HG03521 (cell line): ENCODE results near the gene CERS6.

Source experiments
- ATAC-seq: cut with Tn5 transposase; IDR thresholded peaks from one replicate; pipeline ENCODE4 v1.9.1; 2021; ENCODE audit warnings: mild to moderate bottlenecking, moderate library complexity; ENCODE audit not compliant: unreplicated experiment

Gene CERS6

DNA sequence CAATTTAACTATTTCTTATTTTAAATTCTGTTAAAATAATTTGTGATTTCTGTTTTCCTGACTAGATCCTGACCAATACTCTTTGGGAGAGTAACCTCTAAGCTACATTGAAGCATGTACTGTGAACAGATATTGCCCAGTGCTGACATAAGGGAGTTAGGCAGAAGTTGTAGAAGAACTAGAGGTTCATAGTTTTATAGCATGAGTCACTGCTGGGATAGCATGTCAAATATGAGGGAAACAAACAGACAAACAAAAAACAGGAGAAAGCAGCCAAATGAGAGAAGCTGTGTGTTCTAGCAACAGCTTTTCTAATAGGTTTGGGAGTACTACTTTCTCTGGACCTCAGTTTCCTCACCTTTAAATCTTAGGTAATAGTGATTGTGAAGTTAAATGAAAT, 72.4 kb downstream of the CERS6 start:
- ATAC-seq: no peak

DNA sequence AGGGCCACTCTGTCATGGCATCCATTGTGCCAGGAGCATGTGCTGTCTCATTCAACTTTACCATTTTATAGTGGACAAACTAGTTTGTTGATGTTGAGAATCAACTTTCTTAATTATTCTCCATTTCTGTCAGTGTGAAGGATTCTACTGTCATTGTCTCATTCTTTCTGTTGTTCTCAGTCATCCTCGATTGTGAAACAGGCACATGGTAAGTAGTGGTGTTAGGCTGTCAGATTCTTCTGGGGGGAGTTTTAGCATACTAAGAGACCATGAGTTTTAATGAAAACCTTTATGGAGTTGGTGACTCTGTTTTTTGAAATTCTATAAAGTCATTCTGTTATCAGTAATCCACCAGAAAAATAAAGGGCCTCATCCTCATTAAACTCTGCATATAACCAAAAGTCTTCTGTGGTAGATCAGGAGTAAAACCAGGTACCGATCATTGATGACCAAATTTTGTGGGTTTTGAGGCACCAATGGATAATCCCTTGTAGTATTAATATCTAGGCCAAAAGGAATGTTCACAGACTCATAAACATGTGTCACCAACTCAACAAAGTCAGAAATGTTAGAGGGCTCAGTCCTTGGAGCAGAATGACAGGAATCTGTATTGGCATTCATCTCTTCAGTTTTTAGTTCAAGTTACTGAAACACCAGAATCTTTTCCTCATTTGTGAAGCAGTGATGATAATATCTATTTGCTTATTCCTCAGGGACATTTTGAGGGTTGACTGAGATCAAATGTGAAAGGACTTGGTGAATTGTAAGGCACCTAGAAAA, 73.2 kb downstream of the CERS6 start:
- ATAC-seq: no peak

DNA sequence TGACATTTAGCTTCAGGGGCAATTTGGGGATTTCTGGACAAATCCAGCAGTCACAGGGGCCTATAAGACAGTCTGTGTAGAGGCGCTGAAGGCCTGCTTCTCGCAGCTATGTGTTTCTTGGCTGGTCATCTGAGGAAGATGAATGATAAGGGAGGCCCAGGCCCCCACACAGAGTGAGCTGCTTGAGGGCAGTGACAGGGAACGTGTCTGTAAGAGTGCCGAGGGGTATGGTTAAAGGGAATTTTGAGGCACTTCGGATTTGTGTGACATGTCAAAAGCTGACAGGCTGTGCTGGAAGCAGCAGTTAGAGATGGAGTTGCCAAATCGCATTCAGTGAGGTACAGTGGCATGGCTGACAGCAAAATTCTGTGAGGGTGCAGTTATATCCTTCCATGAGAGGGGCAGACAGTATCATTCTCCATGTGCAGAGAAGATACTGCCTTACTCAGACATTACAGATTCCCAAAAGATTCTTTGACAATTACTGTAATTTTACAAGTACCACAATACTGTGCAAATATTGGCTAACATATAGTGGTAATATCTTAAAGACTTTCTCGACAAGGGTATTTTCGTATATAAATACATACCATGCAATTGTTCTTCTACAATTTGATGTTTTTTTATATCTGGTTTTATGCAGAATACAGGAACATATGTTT, 74.0 kb downstream of the CERS6 start:
- no peak for ATAC-seq

GRCh38 chr2:168530982-168531622, 75.0 kb downstream of the CERS6 start:
- no peak for ATAC-seq

GRCh38 chr2:168534926-168535325, 78.9 kb downstream of the CERS6 start:
- no peak for ATAC-seq

- no peak for ATAC-seq
These were observed 80.9 kb downstream of the CERS6 start for GRCh38 chr2:168536925-168537466.

GRCh38 chr2:168538133-168538532, 82.1 kb downstream of the CERS6 start:
- no peak for ATAC-seq

DNA sequence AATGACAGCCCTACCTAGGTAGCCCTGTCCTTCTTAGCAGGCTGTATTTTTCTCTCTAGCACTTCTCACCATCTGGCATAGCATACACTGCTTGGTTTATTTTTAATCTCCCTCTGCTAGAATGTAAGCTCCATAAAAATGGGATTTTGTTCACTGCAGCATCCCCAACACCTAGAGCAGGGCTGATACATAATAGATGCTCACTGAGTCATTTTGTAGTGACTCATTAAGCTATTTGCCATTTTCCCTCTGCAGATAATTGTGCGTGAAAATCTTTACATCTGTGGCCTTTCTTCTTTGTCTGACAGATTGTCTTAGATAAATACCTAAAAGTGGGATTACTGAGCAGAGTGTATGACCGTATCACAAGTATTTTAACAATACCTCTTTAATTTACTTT, 82.5 kb downstream of the CERS6 start:
- no peak for ATAC-seq

GRCh38 chr2:168539945-168540344, 83.9 kb downstream of the CERS6 start:
- no peak for ATAC-seq

DNA sequence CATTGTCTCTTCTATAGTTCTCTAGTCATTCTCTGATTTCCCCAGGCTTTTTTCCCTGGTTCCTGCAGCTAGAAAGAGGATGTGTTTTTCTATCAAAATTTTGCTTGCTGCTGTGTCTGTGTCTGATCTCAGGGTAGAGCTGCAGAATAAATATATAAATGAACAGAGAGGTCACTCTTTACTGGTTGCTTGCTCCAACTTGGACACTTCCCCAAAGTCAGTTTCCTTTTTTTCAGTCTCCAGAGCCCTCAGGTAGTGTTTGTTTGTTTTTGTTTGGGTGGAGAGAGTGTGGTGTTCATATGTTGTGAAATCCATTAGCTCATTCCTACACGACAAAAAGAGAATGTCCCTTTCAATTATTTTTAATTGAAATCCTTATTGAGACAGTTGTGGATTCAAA, 85.8 kb downstream of the CERS6 start:
- no peak for ATAC-seq

- ATAC-seq: no peak
These were observed 87.0 kb downstream of the CERS6 start for GRCh38 chr2:168543037-168543436.

DNA sequence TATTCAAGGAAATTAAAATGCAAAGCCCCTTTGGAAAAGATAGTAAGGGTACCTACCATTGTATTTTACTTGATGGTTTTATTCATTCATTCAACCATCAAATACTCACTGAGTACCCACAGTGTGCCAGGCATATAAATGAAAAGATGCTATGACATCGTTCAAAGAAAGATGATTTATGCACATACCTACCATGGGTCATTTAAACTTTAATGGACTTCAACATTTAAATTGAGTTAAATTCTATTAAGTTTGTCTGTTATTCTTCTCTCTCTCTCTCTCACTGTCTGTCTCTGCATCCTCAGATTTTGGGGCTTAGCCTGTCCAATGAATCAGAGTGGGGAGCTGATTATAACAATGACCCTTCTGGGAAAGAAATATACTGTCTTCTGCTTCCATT, 87.9 kb downstream of the CERS6 start:
- ATAC-seq: no peak

DNA sequence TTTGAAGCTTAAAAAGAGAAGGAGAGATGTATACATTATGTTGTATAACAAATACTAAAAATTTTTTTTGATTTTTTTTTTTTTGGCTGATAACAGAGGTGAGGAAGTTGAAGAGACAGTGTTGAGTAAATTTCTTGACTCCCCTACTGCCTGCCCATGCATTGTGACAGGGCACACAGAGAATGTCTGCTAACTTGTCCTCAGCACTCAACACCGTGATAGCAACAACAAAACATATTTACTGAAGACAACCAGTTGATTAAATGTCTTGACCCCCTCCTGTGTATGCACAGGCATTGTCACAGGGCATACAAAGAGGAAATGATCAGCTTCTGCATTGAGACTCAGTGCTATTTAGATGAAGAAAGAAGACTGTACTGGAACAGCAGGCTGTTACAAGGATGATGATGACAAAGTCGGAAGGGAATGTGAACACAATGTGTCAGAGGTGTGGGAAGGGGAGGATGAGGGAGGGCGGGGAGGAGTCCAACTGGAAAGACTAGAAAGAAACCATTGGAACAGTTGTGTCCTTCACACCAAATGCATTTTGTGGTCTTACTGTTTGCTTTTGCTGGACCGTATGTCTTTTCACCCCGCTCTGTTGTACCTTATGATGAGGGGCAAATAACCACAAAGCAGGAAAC, 89.5 kb downstream of the CERS6 start:
- no peak for ATAC-seq

DNA sequence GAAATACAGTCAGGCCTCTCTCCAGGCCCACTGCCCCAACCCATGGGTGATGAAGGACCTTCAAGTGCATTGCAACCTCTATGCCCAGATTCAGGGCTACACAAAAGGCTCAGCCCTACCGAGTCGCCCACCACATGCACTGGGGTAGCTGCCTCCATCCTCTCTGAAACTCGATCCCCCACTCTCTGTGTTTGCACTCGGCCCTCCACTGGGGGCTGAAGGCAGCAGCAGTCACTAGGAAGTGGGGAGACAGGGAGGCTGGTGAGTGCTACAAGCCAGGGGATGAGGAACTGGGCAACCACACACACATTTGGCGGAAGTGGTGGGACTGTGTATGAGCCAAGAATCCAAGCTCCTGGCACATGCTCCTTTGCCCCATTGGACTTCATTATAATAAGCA, 94.6 kb downstream of the CERS6 start:
- no peak for ATAC-seq

DNA sequence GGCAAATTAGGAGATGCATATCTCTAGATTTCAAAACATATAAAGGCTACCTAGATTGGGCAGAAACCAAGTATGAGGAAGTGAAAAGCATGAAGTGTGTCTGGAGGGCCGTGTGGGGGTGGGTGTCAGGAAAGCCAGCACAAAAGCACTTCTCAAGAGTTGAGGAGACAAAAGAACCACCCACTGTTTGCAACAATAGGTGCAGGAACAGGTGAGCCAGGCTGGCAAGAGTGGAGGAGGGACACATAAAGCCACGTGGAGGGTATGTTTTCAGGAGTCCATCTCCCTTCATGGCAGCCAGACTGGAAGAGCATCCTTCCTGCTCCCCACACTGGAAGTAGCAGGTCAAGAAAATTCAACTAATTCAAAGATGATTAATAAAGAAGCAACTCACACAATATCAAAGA, 96.4 kb downstream of the CERS6 start:
- peak; percentile 97 for ATAC-seq

DNA sequence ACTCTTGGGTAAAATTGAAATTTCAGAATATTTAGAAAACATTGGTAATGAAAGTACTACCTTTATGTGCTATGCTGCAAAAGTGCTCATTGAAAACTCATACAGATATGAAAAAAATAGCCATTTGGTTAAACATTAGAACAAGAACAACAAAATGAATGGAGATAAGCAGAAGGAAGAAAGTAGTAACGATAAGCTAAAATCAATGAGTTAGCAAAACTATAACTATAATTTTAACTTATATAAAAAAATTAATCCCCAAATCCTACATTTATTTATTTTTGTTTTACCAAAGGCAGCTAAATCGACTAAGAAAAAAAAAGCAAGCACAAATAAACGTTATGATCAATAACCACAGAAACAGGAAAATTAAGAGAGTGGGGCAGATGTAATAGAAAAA, 99.2 kb downstream of the CERS6 start:
- ATAC-seq: no peak

- no peak for ATAC-seq
These were observed 103.1 kb downstream of the CERS6 start for GRCh38 chr2:168559187-168559586.

GRCh38 chr2:168560817-168561499, 104.9 kb downstream of the CERS6 start:
- peak; percentile 48 for ATAC-seq

GRCh38 chr2:168561991-168562390, 105.9 kb downstream of the CERS6 start:
- no peak for ATAC-seq

DNA sequence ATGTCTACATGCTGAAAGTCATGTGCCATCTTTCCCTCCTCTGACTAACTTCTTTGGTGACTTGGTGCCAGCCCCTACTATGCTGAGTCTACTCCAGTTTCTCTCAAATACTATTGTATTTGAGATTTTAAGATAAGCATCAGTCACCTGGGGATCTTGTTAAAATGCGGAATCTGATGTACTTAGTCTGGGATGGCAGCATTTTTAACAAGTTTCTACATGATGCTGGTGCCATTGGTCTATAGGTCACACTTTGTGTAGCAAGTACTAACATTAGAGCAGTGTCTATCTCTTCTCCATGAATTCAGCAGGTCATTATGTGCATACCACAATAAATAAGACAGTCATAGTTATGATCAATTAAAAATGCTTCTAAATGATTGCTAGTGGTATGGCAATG, 106.9 kb downstream of the CERS6 start:
- ATAC-seq: no peak

DNA sequence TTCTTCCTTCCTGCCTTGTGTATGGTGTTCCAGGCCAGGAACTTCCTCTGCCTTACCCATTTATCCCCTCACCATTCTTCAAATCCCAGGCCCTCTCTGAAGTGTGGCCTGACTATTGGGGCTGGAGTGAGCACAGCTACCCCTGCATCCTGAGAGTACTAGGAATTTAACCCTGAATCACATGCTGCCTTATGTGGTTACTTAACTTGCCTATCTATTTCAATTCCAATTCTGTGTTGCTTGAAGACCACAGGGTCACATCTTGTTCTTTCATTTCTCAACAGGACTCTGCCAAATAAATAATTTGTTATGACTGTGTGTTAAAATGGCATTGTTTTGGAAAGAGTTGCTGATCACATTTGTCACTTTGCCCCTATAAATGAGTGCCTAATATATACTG, 108.6 kb downstream of the CERS6 start:
- no peak for ATAC-seq
